ENCODE data around the gene GALNS.

Gene GALNS

DNA sequence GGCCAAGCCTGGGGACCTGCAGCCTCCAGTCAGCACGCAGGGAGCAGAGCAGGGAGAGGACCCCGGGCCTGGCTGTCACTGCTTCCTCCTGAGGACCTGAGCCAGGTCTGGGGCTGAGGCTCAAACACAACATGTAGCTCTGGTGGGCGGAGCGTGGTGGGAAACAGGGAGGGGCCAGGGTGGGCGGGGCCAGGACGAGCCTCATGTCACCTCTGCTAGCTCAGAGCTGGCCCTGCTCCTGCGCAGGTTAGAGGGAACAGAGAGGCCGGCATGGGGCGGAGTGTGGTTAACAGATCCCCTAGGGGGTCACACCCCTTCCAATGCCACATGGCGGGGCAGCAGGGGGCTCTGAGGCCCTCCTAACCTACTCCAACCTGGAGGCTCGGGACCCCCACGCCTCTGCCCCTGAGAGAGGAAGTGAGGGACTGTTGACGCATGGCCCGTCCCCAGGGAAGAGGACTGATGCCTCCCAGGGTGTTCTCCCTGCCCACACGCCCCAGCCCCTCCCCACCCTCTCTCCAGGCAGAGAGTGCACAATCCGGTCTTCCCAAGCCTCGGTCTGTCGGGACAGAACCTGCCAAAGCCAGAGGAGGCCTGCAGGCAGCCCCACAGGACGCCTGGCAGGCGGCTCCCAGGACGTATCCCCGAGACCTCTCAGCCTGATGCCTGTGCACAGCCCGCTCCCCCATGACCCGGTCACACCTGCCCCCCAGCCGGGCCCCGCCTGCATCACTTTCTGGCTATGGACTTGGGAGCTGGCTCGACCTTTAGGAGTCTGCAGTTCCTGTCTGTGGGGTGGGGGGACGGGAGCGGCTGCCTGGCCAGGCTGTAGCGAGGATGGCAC is 86.9 kb downstream of the GALNS start:
- DNase-seq (ENCODE audit: low read depth) = no peak

DNA sequence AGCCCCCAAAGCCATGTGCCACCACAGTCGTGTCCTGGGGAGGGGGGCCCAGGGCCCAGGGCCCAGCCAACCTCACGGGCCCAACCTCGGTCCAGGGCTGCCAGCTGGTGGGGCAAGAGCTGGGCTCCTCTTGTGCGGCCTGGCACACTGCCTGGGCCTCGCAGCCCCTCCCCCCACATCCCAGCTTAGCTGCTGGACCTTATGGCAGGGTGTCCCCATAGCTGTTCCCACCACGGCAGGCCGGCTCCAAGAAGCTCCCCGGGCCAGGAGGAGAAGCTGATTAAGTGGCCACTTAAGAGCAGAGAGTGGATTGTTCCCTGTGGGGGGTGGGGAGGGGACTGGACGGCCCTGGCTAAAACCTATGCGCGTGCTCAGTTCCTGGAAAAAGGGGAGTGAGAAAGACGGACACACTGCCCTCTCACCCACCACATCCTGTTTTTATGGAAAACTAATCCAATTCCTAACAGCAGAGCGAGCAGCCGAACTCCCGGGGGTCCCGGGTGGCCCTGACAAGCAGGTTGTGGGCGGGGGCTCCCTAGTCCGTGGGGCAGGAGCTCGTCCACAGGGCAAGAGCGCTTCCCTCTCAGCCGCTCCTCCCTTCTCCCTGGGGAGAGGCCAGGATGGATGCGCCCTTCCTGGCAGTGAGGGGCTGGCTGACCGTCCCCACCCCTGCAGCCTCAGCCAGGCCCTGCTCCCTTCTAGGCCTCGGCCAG is 88.5 kb downstream of the GALNS start:
- DNase-seq (ENCODE audit: low read depth) = no peak

DNA sequence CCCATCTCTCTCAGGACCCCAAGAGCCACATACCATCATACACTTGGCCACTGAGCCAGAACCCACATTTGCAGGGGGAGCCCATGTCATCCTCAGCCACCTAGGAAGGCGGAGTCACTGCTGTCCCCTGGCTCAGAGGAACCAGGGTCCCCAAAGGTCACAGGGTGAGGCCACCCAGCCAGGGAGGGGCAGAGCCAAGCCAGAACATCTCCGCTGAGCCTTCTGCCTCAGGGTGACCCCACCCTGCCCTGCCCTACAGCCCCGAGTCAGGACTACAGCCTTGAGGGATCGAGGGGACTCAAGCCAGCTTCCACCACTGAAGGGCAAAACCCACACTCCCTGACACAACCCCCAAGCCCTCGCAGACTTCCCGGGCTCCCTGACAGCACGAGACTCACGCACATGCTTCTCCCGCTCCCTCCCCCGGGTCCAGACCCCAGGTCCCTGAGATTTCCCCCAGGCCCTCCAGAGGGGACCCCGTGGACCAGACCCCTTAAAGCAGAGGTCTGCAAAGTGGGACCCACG is 89.1 kb downstream of the GALNS start:
- DNase-seq (ENCODE audit: low read depth) = no peak

DNA sequence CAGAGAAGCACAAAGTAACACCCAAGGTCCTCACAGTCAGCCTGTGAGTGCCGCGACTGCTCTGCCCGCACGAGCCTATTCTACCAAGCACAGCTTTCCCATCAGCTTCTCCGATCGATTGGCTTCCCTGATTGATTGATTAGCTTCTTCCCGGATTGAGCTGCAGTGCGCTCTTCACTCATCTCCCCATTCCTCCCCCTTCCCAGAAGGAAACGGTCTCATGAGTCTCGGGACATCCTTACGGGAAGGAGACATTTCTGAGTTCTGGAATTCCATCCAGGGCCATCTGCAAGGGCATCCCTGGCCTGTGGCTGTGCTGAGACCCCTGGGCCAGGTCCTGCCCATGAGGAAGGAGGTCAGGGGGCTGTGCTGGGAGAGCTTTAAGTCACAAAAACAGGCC is 89.8 kb downstream of the GALNS start:
- no peak for DNase-seq (ENCODE audit: low read depth)

DNA sequence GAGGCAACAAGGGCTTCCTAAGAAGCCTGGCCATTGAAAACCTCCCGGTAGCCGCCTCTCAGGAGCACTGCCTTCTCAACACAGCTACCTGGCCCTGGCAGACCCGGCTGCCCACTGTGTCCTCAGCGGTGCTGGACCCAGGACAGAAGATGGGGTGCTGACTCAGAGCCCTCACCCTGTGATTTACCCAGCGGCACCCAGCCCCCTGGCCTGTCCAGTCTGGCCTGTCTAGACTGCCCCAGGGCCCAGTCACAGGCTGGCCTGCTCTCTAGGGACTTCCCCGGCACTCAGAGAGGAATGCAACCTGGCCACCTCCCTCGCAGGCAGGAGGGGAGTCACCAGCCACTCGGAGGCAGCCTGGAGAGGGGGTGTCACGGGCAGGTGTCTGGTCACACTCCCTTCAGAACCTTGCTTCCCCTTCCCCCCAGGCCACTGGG is 91.8 kb downstream of the GALNS start:
- DNase-seq (ENCODE audit: low read depth) = no peak

DNA sequence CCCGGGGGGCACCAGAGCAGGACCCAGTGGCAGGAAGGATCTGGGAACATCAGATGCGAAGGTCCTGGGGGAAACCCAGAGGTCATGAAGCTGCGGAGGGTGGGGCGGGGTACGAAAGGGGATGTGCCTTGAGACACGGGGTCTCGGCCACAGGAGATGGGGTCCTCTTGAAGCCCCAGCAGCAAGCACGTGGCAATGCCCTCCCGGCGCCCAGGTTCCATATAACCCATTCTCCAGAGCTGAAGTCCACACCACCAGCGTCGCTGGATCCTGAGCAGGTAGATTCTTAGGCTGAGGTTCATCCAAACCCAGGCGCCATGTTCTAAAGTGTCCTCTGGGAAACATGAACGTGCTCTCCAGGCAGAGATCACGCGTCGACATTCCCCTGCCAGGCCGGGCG is 92.7 kb downstream of the GALNS start:
- DNase-seq (ENCODE audit: low read depth) = no peak
